Mesothelial cell of epicardium (in vitro differentiated cells): ENCODE data around the gene BFSP1. TPM values are rescaled to one million over a fixed set of nuclear protein-coding genes. Genes with fewer than 3 reads are reported as not detected.

Experiments
- DNase-seq, 2 experiments: peaks; one replicate each; pipeline ENCODE4 v3.0.0; 2021; ENCODE audit warnings: low spot score in 2 of 2; ENCODE audit not compliant: unreplicated experiment in 2 of 2
- H3K27ac Mint-ChIP-seq: 2 replicates; pipeline ENCODE4 v1.8.0; 2021; ENCODE audit warnings: mixed read lengths
- H3K27me3 Mint-ChIP-seq: 2 replicates; pipeline ENCODE4 v1.8.0; 2021; ENCODE audit warnings: low read depth, mixed read lengths
- H3K36me3 Mint-ChIP-seq: 2 replicates; pipeline ENCODE4 v1.8.0; 2021; ENCODE audit warnings: mixed read lengths
- H3K4me1 Mint-ChIP-seq: 2 replicates; pipeline ENCODE4 v1.8.0; 2021; ENCODE audit warnings: mixed read lengths
- H3K4me3 Mint-ChIP-seq: 2 replicates; pipeline ENCODE4 v1.8.0; 2021; ENCODE audit warnings: mild to moderate bottlenecking, moderate library complexity, mixed read lengths
- H3K9me3 Mint-ChIP-seq: 2 replicates; pipeline ENCODE4 v1.8.0; 2021; ENCODE audit warnings: mixed read lengths
- CTCF ChIP-seq: fragments of 200-600 bp; sonication (generic); IDR thresholded peaks from one replicate; pipeline ENCODE4 v1.5.0; 2021; ENCODE audit warnings: antibody characterized with exemption; ENCODE audit not compliant: unreplicated experiment
- total RNA-seq: library from RNA; stranded (reverse); gene quantifications from 3 replicates; pipeline ENCODE4 v1.2.1, GENCODE V29; 2021

BFSP1 gene
- total RNA-seq = 5.2 to 5.8 TPM (median 5.7 TPM) in 3 replicates

- H3K4me3 Mint-ChIP-seq = peak within 1 kb of the TSS; percentile 81
- peak within 1 kb of the TSS; percentile 96 for H3K27ac Mint-ChIP-seq
- peaks cover 17% of the 10 kb centered on the region for H3K4me1 Mint-ChIP-seq
- no peaks in the 10 kb centered on the region for H3K36me3 Mint-ChIP-seq
- no peaks in the 10 kb centered on the region for H3K9me3 Mint-ChIP-seq
- peak; percentile 47 to 70 for DNase-seq
- TF ChIP-seq CTCF = no peak
- H3K27me3 Mint-ChIP-seq = no peaks in the 10 kb centered on the region
Observed at GRCh38 chr20:17530716-17531664, at the start of gene BFSP1. Gene BFSP1, minus strand, starts transcription at chr20:17531379. Its CDS starts 50 bp downstream, at chr20:17531329.

- no peaks in the 10 kb centered on the region for H3K9me3 Mint-ChIP-seq
- no peak overlapping the region for H3K4me3 Mint-ChIP-seq
- H3K27ac Mint-ChIP-seq = no peak overlapping the region
- DNase-seq = no peak
- TF ChIP-seq CTCF = no peak
- H3K36me3 Mint-ChIP-seq = peaks cover 7% of the 10 kb centered on the region
- H3K4me1 Mint-ChIP-seq = peaks cover 19% of the 10 kb centered on the region
- no peaks in the 10 kb centered on the region for H3K27me3 Mint-ChIP-seq
Observed at GRCh38 chr20:17580895-17581294, 49.7 kb upstream of the BFSP1 start.

GRCh38 chr20:17579369-17580039 is 48.3 kb upstream of the BFSP1 start:
- H3K27me3 Mint-ChIP-seq = no peaks in the 10 kb centered on the region
- H3K27ac Mint-ChIP-seq = peak overlapping the region; percentile 41
- H3K36me3 Mint-ChIP-seq = peaks cover 7% of the 10 kb centered on the region
- no peak for DNase-seq
- no peak overlapping the region for H3K4me3 Mint-ChIP-seq
- TF ChIP-seq CTCF = no peak
- H3K4me1 Mint-ChIP-seq = peaks cover 16% of the 10 kb centered on the region
- no peaks in the 10 kb centered on the region for H3K9me3 Mint-ChIP-seq

DNA sequence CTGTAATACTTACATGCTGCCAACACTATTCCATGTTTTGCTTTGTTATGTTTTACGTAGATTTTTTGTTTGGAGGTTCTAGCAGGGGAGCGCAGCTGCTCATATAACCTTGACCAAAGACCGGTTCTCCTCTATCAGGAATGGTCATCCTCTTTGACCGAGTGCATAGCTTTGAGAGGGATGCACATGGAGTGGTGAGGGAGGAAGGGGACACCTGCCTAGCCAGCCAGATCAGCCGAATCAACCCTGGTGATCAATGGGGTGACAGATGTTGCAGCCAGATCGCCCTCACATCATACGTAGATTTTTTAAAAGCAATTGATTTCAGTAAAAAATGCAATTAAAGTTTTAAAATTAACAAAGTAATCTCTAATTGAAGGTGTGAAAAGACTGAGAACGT is 45.0 kb upstream of the BFSP1 start:
- H3K27me3 Mint-ChIP-seq = no peaks in the 10 kb centered on the region
- TF ChIP-seq CTCF = no peak
- H3K4me3 Mint-ChIP-seq = no peak overlapping the region
- H3K9me3 Mint-ChIP-seq = no peaks in the 10 kb centered on the region
- DNase-seq = no peak
- no peak overlapping the region for H3K27ac Mint-ChIP-seq
- peaks cover 42% of the 10 kb centered on the region for H3K4me1 Mint-ChIP-seq
- peaks cover 3% of the 10 kb centered on the region for H3K36me3 Mint-ChIP-seq

GRCh38 chr20:17573463-17573862 is 42.3 kb upstream of the BFSP1 start:
- no peak for TF ChIP-seq CTCF
- Mint-ChIP-seq H3K9me3 (no peaks in the 10 kb centered on the region), H3K36me3 (no peaks in the 10 kb centered on the region), H3K4me3 (no peak overlapping the region), H3K27me3 (no peaks in the 10 kb centered on the region), H3K4me1 (peaks cover 38% of the 10 kb centered on the region), H3K27ac (peak overlapping the region; percentile 77)
- no peak for DNase-seq
